A673 (cell line): ENCODE results near the gene SKA1.

Experiments used
- CTCF ChIP-seq: fragments of 300-800, 200-600 bp; sonication (generic); conservative IDR thresholded peaks from 2 replicates; pipeline ENCODE4 v1.5.1; 2017; ENCODE audit warnings: low read depth, mild to moderate bottlenecking, antibody characterized with exemption, low read length, moderate library complexity, mixed read lengths
- EZH2 ChIP-seq: fragments of 200-600 bp; sonication (generic); IDR thresholded peaks from 2 replicates; pipeline ENCODE4 v1.6.1; 2017; ENCODE audit warnings: borderline replicate concordance, low read depth, mild to moderate bottlenecking, mixed read lengths, antibody characterized with exemption, low read length; ENCODE audit not compliant: poor library complexity, severe bottlenecking

DNA sequence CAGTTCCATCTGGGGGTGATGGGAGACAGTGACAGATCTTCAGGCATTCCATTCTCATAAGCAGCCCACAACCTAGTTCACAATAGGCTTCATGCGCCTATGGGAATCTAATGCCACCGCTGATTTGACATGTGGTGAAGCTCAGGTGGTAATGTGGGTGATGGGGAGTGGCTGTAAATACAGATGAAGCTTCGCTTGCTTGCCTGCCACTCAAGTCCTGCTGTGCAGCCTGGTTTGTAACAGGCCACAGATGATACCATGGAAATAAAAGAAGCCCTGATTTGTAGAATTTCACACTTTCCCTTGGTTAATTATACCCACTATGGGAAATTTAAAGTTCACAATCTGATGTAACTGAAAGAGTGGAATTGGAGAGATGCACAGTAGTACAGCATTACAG lies 46.9 kb upstream of the SKA1 start:
- no peak for TF ChIP-seq CTCF
- TF ChIP-seq EZH2 = no peak
